COLO668 (cell line): ENCODE data around the gene PRKCSH.
"Not testable (repeated sequence)": the region's sequence is repeated elsewhere in the genome, so short reads cannot be mapped to it uniquely, and the experiment has no call there.

ENCODE experiments used
- DNase-seq: peaks from one replicate; lab custom pipeline; 2025; ENCODE audit not compliant: unreplicated experiment; lab: John Stamatoyannopoulos, UW

Gene PRKCSH

GRCh38 chr19:11418549-11419506 is 16.6 kb upstream of the PRKCSH start, which contains the start of gene RGL3:
RGL3 (minus strand) TSS chr19:11419314; CDS start chr19:11419278, 36 bp downstream.
- DNase-seq, result peak; percentile 90

GRCh38 chr19:11420429-11421370 is 14.7 kb upstream of the PRKCSH start:
- DNase-seq, result peak; percentile 60

- DNase-seq, result peak; percentile 66
These were observed 13.9 kb upstream of the PRKCSH start for GRCh38 chr19:11421371-11422098.

- peak; percentile 86 for DNase-seq
These were observed 13.0 kb upstream of the PRKCSH start for GRCh38 chr19:11422163-11423065.

GRCh38 chr19:11423164-11423790 is 12.2 kb upstream of the PRKCSH start:
- no peak for DNase-seq

- DNase-seq, result no peak
These were observed 11.6 kb upstream of the PRKCSH start for GRCh38 chr19:11423791-11424181.

GRCh38 chr19:11425719-11426457 is 9.5 kb upstream of the PRKCSH start:
- peak; percentile 18 for DNase-seq

- no peak for DNase-seq
These were observed 8.8 kb upstream of the PRKCSH start for GRCh38 chr19:11426656-11427055.

- not testable (repeated sequence) for DNase-seq
These were observed 1.9 kb upstream of the PRKCSH start for GRCh38 chr19:11433526-11433925.

- DNase-seq, result no peak
These were observed 755 bp upstream of the PRKCSH start for GRCh38 chr19:11434703-11435056.

- peak; percentile 30 for DNase-seq
These were observed 438 bp downstream of the PRKCSH start for GRCh38 chr19:11435833-11436313.

GRCh38 chr19:11437955-11438354 is 2.5 kb downstream of the PRKCSH start:
- DNase-seq, result no peak

- no peak for DNase-seq
These were observed 8.6 kb downstream of the PRKCSH start for GRCh38 chr19:11444059-11444458.

- no peak for DNase-seq
These were observed 9.7 kb downstream of the PRKCSH start for GRCh38 chr19:11445141-11445540.

GRCh38 chr19:11446271-11446651 is 10.8 kb downstream of the PRKCSH start:
- no peak for DNase-seq

- DNase-seq, result peak; percentile 56
These were observed 11.3 kb downstream of the PRKCSH start for GRCh38 chr19:11446652-11447301.

- DNase-seq, result no peak
These were observed 12.2 kb downstream of the PRKCSH start for GRCh38 chr19:11447347-11448262.
